ENCODE results near the gene INO80B. TPM values are rescaled to one million over a fixed set of nuclear protein-coding genes. Genes with fewer than 3 reads are reported as not detected.
A peak's percentile ranks its signal among the peaks of the same experiment; 100 is the strongest.

INO80B gene
- total and polyA plus RNA-seq, 2 of the 8 experiments (the other 6 are each of a cell fraction or from before 2014, with no cell fraction given), result 3.9 to 18.5 TPM

- Histone ChIP-seq H3K79me2 (ENCODE audit: control insufficient read depth in 1 of 2, insufficient read depth in 2 of 2, low read length in 2 of 2) (peaks cover 0 to 3% of the 10 kb centered on the region in 2 experiments; a peak in 1 of 4 replicates), H3K23me2 (ENCODE audit: low read depth, low read length) (peaks cover 26% of the 10 kb centered on the region), H3K23ac (ENCODE audit: insufficient read length) (no peak within 1 kb of the TSS), H2AFZ (ENCODE audit: low read length) (peak within 1 kb of the TSS; percentile 97; the same call in 1 of the 2 replicates), H3K79me1 (ENCODE audit: low read depth, low read length) (no peaks in the 10 kb centered on the region), H3K4me1 (replicated peaks in 1 of 4; ENCODE audit: control insufficient read depth in 3 of 4, insufficient read depth in 4 of 4, low read length in 3 of 4) (peaks cover 3 to 25% (median 20%) of the 10 kb centered on the region in 4 experiments), H3K56ac (replicated peaks; ENCODE audit: insufficient read length, low read depth, low read length) (peak within 1 kb of the TSS; percentile 100), H3K4ac (replicated peaks; ENCODE audit: insufficient read length, low read depth, low read length) (peak within 1 kb of the TSS; percentile 100), H4K91ac (replicated peaks; ENCODE audit: insufficient read length, low read length) (peak within 1 kb of the TSS; percentile 100), H2BK120ac (replicated peaks; ENCODE audit: low read depth, low read length) (peak within 1 kb of the TSS; percentile 100), H3K9ac (replicated peaks in 1 of 4; ENCODE audit: extremely low read depth in 1 of 4, low read depth in 3 of 4, low read length in 3 of 4) (peak within 1 kb of the TSS; percentile 87 to 98 (median 96)), H2BK12ac (ENCODE audit: low read depth, low read length) (peak within 1 kb of the TSS; percentile 91), H3K4me3 (ENCODE audit: extremely low read depth in 1 of 4, insufficient read depth in 2 of 4, low read depth in 3 of 4, low read length in 4 of 4) (peak within 1 kb of the TSS; percentile 61 to 98 (median 92)), H3K27ac (ENCODE audit: low read depth, low read length) (peak within 1 kb of the TSS; percentile 99), H3K36me3 (ENCODE audit: control insufficient read depth in 2 of 4, insufficient read depth in 4 of 4, low read length in 3 of 4) (peaks cover 0 to 9% (median 4%) of the 10 kb centered on the region in 4 experiments; a peak in 6 of 8 replicates), H3K27me3 (replicated peaks in 1 of 4; ENCODE audit: control insufficient read depth in 3 of 4, extremely low read depth in 1 of 4, insufficient read depth in 3 of 4, low read length in 3 of 4) (peaks cover 48 to 80% (median 76%) of the 10 kb centered on the region in 4 experiments), H2BK15ac (ENCODE audit: low read length) (peak within 1 kb of the TSS; percentile 10; the same call in 1 of the 2 replicates), H2AK5ac (ENCODE audit: low read depth, low read length) (peak within 1 kb of the TSS; percentile 11; the same call in 1 of the 2 replicates), H2BK5ac (ENCODE audit: low read depth, low read length) (peak within 1 kb of the TSS; percentile 98), H4K8ac (ENCODE audit: extremely low read depth, insufficient read depth, low read length) (peak within 1 kb of the TSS; percentile 99), H4K20me1 (replicated peaks in 1 of 2; ENCODE audit: control insufficient read depth in 1 of 2, insufficient read depth in 2 of 2, low read length in 2 of 2) (peaks cover 0 to 4% of the 10 kb centered on the region in 2 experiments), H2BK20ac (ENCODE audit: low read length) (no peak within 1 kb of the TSS), H3K14ac (ENCODE audit: insufficient read length) (no peak within 1 kb of the TSS), H4K5ac (ENCODE audit: insufficient read length, low read depth, low read length) (peak within 1 kb of the TSS; percentile 100), H3K18ac (ENCODE audit: extremely low read depth, low read length) (peak within 1 kb of the TSS; percentile 100), H3K9me3 (ENCODE audit: insufficient read depth in 2 of 2, low read depth in 1 of 2, low read length in 1 of 2) (no peaks in the 10 kb centered on the region), H3K4me2 (ENCODE audit: insufficient read depth in 1 of 2, low read depth in 2 of 2, low read length in 2 of 2) (peak within 1 kb of the TSS; percentile 86)
- 2% methylated on average over 54 of the region's 56 CpGs; no CpG with 5 or more reads in 1 of the 2 experiments for WGBS, 2 experiments (ENCODE audit: extremely low coverage in 1 of 2, insufficient coverage in 1 of 2, insufficient read length in 1 of 2, insufficient replicate concordance in 2 of 2, low coverage in 1 of 2, low lambda C conversion rate in 2 of 2, missing lambda C conversion rate in 1 of 2)
- DNase-seq (ENCODE audit: low read depth in 1 of 2, low spot score in 2 of 2), result peak; percentile 96 to 98
- ChIA-PET POLR2A (ENCODE audit: partially characterized antibody) (interaction anchor here (0.8 to 3.9 kb wide), 21 partner anchors 8 to 81 kb away, joined by 3 to 26 read pairs (median 4); partner anchors contain the start of genes AUP1, CCDC142, DQX1 and HTRA2), CTCF (ENCODE audit: partially characterized antibody) (interaction anchor here (0.7 to 2.4 kb wide), 7 partner anchors 25 to 81 kb away, joined by 3 to 13 read pairs (median 4); partner anchors contain the start of genes CCDC142 and TTC31)
- no peak for FAIRE-seq
- no peak for TF ChIP-seq HDAC2 (IDR thresholded peaks at IDR 0.05; ENCODE audit: borderline replicate concordance in 1 of 2, low read depth in 2 of 2, low read length in 2 of 2)
- peak; percentile 79 for TF ChIP-seq ASH2L (IDR thresholded peaks at IDR 0.05; ENCODE audit: low read length)
- TF ChIP-seq FOSL1 (IDR thresholded peaks at IDR 0.05; ENCODE audit: insufficient read depth, low read depth, low read length), result no peak
- TF ChIP-seq CTBP2 (IDR thresholded peaks at IDR 0.05; ENCODE audit: borderline replicate concordance, insufficient read depth, insufficient read length, low read length), result no peak
- TF ChIP-seq GTF2F1 (IDR thresholded peaks at IDR 0.05; ENCODE audit: borderline replicate concordance, low read depth, low read length), result no peak
- TF ChIP-seq POLR2A (IDR thresholded peaks at IDR 0.05; ENCODE audit: control extremely low read depth in 1 of 2, low read depth in 2 of 2, low read length in 2 of 2), result peak in 1 of 2 experiments; percentile 84; a peak in 2 of 3 replicates
- no peak for TF ChIP-seq BACH1 (IDR thresholded peaks at IDR 0.05; ENCODE audit: low read length)
- peak; percentile 76; the same call in 1 of the 2 replicates for TF ChIP-seq GABPA (IDR thresholded peaks at IDR 0.05; ENCODE audit: borderline replicate concordance, insufficient read depth, low read length)
- TF ChIP-seq JUN (IDR thresholded peaks at IDR 0.05; ENCODE audit: low read depth, low read length), result no peak
Observed at GRCh38 chr2:74507145-74507925, 52.4 kb downstream of the INO80B start, which contains the start of gene PCGF1. Gene PCGF1, minus strand, starts transcription at chr2:74507695. Its CDS starts 27 bp downstream, at chr2:74507668.
